A673 (cell line): ENCODE measurements around the gene MKNK2.

Experiments
- EZH2 ChIP-seq: fragments of 200-600 bp; sonication (generic); IDR thresholded peaks from 2 replicates; pipeline ENCODE4 v1.6.1; 2017; ENCODE audit warnings: borderline replicate concordance, low read depth, mild to moderate bottlenecking, mixed read lengths, antibody characterized with exemption, low read length; ENCODE audit not compliant: poor library complexity, severe bottlenecking
- TF ChIP-seq, protein P1 (sequence below): fragments of 300-800, 200-600 bp; sonication (generic); conservative IDR thresholded peaks from 2 replicates; pipeline ENCODE4 v1.5.1; 2017; ENCODE audit warnings: low read depth, mild to moderate bottlenecking, antibody characterized with exemption, low read length, moderate library complexity, mixed read lengths

DNA sequence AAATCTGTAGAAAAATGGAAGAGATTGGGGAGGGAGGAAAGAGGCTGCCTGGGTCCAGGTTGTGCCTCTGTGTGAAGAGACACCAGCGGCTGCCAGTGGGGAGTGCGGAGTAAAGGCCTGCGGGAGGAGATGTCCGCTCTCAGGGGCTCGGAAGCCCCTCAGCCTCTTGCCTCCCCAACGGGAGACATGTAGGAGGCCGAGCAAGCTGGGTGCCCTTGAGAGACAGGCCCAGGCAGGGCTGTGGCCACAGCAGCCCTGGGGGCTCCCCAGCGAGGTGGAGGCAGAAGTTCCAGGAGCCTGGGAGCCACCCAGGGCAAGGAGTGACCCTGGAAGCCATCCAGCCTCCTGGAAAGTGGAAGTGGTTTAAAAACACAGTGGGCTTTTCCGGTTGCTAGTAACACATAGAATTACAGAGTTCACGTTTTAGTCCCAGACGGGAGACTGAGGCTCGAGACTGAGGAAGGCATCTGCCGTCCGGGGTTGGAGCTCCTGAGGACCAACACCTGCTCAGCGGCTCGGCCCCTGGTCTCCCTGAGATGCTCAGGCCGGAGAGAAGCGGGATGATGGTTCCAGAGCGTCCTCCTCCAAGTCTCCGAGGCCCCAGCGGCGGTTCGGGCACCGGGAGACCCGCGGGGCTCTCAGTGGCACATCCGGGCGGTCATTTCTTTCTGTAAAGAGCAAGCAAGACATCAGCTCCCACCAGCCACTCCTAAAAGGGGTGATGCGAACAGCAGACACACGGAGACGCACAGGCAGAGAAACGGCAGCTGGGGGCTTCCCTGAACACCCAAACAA, 21.9 kb upstream of the MKNK2 start:
- TF ChIP-seq, protein P1, sequence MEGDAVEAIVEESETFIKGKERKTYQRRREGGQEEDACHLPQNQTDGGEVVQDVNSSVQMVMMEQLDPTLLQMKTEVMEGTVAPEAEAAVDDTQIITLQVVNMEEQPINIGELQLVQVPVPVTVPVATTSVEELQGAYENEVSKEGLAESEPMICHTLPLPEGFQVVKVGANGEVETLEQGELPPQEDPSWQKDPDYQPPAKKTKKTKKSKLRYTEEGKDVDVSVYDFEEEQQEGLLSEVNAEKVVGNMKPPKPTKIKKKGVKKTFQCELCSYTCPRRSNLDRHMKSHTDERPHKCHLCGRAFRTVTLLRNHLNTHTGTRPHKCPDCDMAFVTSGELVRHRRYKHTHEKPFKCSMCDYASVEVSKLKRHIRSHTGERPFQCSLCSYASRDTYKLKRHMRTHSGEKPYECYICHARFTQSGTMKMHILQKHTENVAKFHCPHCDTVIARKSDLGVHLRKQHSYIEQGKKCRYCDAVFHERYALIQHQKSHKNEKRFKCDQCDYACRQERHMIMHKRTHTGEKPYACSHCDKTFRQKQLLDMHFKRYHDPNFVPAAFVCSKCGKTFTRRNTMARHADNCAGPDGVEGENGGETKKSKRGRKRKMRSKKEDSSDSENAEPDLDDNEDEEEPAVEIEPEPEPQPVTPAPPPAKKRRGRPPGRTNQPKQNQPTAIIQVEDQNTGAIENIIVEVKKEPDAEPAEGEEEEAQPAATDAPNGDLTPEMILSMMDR, result no peak
- TF ChIP-seq EZH2, result no peak
